Midbrain (tissue), 1 donor: ENCODE measurements around the gene SLX4IP.
"Not testable (repeated sequence)": the region's sequence is repeated elsewhere in the genome, so short reads cannot be mapped to it uniquely, and the experiment has no call there.

ENCODE experiments used
- DNase-seq: peaks from one replicate; lab custom pipeline; 2025; lab: John Stamatoyannopoulos, UW

SLX4IP gene

GRCh38 chr20:10605547-10606195 is 170.6 kb downstream of the SLX4IP start:
- no peak for DNase-seq

DNA sequence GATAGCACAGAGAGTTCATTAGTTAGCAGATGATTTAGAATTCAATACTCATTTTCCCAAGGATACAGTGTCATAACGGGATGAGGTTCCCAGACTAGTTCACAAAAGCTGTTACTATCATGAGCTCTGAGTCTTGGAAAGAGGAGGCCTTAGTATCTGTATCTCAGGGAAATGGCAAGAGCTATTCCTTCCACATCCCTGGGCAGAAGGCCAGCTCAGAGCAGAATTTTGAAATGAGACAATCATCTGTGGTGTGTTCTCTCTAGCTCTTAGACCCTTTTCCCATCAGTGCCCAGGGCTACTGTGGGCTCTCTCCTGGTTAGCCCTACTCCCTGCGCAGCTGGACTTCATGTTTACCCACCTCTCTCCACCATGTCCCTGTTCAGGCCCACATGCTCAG is 174.2 kb downstream of the SLX4IP start:
- DNase-seq: no peak

DNA sequence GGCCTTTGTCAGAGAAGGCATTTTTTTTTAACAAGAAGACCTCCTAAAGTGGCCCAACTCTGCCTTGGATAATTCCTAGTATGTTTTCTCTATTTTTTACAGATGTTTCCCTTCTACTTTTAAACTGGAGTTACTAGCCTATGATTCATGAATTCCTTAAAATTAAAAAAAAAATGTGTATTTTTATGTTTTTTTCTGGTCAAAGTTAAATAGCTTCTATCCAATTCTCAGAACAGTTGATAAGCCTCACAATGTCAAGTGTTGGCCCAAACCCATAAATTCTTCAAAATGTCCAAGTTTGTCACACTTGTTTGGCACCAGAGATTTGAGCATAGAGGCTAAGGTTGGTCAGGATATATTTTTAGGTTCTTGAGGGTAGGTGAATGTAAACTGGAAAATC is 174.7 kb downstream of the SLX4IP start:
- DNase-seq: no peak

- no peak for DNase-seq
Measured at GRCh38 chr20:10610251-10610650, 175.1 kb downstream of the SLX4IP start.

DNA sequence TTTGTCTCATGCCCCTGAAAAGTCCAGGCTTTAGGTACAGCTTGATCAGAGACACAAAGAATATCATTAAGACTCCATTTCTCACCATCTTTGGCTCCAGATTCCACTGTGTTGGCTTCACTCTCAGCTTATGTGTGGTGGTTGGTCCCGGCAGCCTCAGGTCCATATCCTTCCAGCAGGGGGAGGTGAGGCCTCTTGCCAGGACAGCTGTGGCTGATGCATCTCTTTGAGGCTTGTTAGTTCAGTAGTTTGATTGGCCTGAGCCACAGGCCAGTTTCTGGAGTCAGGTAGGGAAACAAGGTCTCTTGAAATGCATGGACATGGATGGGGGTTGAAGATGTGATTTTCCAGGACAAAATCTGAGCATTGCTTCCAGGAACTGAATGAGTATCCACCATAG is 176.3 kb downstream of the SLX4IP start:
- no peak for DNase-seq

DNA sequence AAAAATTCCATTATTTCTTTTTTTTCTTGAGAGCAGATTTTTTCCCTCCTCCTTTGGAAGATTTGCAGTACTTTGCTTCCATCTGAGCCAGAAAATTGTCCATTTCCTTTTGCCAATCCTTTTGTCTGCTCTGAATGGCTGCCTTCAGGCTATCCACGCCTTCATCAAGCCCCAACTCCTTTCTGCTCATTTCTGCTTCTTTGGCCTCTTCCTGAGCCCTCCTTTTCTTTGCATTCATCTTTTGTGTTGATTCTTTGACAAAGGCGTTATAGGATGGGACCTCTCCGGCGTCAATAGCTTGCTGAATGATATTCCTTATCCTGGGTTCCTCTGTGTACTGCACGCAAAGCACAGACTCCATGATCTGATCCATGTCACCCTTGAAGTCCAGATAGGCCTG is 178.3 kb downstream of the SLX4IP start:
- not testable (repeated sequence) for DNase-seq

DNA sequence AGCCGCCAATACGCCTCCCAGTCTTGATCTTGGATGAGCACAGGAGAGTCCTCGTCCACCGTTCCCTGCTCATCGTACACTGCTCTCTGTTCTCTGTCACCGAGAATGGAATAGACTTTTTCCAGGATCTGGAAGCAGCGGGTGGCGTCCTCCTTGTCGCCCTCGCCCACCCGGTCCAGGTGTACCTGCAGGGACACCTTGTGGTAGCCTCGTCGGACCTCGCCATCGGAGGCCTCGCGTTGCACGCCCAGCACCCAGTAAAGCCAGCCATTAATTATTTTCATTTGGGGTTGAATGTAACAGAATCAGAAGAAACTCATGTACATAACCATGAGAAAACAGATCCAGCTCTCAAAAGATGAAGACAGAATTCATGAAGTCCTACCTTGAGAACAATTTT is 178.8 kb downstream of the SLX4IP start:
- DNase-seq: no peak

- DNase-seq: no peak
Measured at GRCh38 chr20:10616212-10616611, 181.1 kb downstream of the SLX4IP start.

DNA sequence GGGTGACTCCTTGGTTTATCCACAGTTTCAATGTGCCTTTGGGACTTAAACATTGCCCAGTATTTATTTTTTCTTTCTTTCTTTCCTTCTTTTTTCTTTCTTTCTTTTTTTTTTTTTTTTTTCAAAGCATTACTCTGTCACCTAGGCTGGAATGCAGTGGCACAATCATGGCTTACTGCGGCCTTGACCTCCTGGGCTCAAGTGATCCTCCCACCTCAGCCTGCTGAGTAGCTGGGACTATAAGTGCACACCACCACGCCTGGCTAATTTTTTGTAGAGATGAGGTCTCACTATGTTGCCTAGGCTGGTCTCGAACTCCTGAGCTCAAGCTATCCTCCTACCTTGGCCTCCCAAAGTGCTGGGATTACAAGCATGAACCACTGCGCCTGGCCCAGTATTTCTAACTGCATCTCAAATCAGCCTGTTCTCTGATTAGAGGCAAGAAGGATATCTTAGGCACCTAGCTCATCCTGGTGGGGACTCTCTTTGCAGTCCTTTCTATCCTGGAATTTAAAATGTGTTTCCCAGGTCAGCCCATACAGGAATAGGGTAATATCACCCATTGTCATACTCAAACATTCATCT is 182.5 kb downstream of the SLX4IP start:
- not testable (repeated sequence) for DNase-seq

GRCh38 chr20:10618611-10619245 is 183.6 kb downstream of the SLX4IP start:
- no peak for DNase-seq

- no peak for DNase-seq
Measured at GRCh38 chr20:10619427-10619826, 184.3 kb downstream of the SLX4IP start.

DNA sequence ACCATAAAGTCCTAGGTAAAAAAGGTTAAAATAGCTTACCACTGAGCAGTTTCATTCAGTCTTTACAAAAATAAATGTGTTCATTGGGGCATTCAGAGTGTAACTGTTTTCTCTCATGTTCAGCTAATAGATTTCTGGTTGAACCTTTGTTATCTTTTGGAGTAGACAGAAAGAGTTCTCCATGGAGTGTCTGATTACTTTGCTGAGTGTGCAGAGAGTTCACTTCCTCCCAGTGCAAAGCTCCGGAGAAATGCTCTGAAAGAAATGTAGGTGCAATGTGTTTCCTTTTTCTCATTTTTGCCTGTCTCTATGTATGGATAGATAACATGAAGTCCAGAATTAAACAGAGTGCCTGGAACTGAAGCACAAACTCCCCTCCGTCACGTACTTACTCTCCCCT is 186.0 kb downstream of the SLX4IP start:
- no peak for DNase-seq

DNA sequence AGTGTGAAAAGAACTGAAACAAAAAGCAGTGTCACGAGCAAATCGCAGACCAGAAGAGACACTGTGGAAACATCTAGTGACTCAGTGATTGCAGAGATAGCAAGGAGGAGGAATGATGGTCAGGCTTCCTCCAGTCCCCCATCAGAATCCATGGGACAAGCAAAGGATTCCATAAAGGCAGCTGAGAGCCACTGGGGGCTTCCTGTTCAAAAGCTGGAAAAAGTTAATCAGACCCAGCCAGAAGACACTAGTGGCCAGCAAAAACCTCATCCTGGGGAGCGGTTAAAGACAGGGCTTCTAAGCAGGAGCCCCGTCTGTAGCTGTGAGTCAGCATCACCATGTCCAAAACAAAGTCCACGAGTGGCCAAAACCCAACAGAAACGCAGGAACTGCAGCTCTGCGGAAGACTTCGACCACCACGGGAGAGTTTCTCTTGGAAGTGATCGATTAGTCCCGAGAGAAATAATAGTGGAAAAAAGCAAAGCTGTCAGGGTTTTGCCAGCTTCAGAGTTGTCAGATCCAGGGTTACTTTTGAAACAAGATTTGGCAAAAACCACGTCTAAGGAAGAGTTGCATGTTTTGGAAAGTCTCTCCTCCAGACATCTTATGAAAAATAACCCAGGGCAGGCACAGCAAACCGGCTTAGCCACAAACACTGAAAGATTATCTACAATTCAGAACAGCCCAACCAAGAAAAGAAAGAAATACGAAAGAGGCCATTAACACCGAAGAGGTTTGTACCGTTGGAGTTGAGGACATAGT is 187.7 kb downstream of the SLX4IP start:
- no peak for DNase-seq

- DNase-seq: no peak
Measured at GRCh38 chr20:10625641-10626040, 190.5 kb downstream of the SLX4IP start.

DNA sequence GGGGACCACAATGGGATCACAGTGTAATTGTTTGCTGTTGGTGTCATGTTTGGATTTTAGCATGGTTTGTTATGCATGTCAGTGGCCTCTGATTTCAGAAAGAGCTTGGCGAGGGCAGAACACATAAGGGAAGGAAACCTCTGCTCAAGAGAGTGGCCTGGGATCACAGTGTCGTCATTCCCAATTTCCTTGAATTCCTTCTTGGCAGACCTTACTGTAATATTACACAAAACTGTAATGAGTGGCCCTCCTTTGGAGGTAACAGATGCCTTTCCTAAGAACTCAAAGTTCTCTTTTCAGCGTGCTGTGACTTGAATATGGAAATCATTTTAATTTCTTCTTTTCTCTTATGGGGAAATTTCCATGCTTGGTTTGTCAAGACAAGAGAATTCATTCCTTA is 191.8 kb downstream of the SLX4IP start:
- no peak for DNase-seq

GRCh38 chr20:10629946-10630650 is 195.0 kb downstream of the SLX4IP start:
- no peak for DNase-seq

DNA sequence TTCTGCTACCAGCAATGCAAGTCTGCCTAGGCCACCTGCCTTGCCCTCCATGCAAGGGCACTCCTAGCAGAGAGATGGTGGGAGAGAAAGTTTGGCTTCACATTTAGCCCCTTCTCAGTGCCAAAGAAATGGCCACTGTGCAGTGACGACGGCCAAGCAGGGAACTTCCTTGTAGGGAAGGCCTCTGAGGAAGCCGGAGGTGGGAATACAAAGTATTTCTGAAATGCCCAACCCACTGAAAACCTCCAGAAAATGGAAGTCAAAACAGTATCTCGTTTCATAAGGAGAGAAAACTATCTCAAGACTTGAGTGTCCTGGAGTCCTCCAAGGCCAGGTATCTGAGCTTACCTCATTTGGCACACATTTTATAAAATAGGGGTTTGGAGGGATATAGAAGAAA is 196.0 kb downstream of the SLX4IP start:
- no peak for DNase-seq

DNA sequence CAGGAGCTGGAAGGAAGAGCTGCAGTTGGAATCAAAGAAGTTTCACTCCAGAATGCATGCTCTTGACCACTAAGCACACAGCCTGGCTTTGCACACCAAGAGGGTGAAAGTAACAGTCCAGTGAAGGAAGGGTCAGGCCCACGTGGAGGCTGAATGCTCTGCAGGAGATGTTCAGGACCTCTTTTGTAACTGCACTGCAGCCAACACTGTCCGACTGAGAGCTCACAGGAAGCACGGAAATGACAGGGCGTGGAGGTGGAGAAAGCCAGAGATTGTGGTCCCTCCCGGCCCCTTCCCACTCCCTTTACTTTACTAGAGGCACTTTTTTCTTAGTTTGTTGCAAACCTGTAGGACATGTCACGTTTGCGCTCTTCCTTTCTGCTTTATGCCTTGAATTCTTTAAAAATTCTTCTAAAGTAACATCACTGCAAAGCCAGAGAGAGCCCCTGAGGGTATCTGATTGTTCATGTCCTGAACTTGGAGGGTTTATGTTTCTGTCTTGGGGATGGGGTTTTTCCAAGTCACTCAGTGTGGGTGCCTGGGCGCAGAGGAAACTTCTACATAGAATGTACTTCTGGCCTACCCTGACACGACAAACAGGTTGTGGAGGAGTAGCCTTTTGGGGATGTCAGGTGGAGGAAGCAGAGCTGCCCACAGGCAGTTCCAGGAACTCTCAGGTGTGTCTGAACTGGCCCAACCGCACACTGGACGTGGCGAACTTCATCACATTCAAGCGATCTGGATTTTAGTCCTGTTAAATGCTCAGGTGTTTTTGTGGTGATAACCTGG is 197.8 kb downstream of the SLX4IP start:
- DNase-seq: no peak

DNA sequence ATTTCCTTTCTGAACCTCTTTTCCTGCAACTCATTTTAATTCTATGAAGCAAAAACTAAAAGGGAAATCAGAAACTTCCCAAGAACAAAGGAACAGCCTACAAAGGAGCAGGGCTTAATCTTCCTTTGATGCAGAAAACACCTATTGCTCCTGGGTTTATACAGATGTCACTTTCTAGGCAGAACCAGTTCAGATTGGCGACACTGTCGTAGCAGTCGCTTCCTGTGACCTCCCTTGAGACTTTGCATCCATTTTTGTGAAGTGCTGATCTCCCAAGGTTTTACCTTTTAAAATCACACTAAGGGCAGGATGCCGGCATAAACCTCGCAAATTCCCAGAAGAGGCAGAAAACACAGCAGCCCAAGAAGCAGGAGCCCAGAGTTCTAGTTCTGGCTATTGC is 198.6 kb downstream of the SLX4IP start:
- no peak for DNase-seq

GRCh38 chr20:10634211-10634610 is 199.1 kb downstream of the SLX4IP start:
- DNase-seq: no peak

GRCh38 chr20:10634683-10635411 is 199.7 kb downstream of the SLX4IP start:
- DNase-seq: no peak
